ENCODE measurements around the gene ARHGEF38.
"Not testable (repeated sequence)": the region's sequence is repeated elsewhere in the genome, so short reads cannot be mapped to it uniquely, and the experiment has no call there.

ARHGEF38 gene

GRCh38 chr4:105652286-105652888 lies 100.0 kb downstream of the ARHGEF38 start:
- DNase-seq (ENCODE audit: low spot score) = no peak

- no peak for DNase-seq (ENCODE audit: low spot score)
These were observed 104.8 kb downstream of the ARHGEF38 start for GRCh38 chr4:105657117-105657765.

GRCh38 chr4:105659190-105659589 lies 106.8 kb downstream of the ARHGEF38 start:
- no peak for DNase-seq (ENCODE audit: low spot score)

GRCh38 chr4:105661028-105661427 lies 108.6 kb downstream of the ARHGEF38 start:
- no peak for DNase-seq (ENCODE audit: low spot score)

- DNase-seq (ENCODE audit: low spot score) = no peak
These were observed 110.7 kb downstream of the ARHGEF38 start for GRCh38 chr4:105662935-105663675.

GRCh38 chr4:105666693-105667092 lies 114.3 kb downstream of the ARHGEF38 start:
- peak; percentile 39 for DNase-seq (ENCODE audit: low spot score)

GRCh38 chr4:105670684-105671083 lies 118.3 kb downstream of the ARHGEF38 start:
- no peak for DNase-seq (ENCODE audit: low spot score)

GRCh38 chr4:105671301-105671700 lies 118.9 kb downstream of the ARHGEF38 start:
- no peak for DNase-seq (ENCODE audit: low spot score)

GRCh38 chr4:105674011-105674410 lies 121.6 kb downstream of the ARHGEF38 start:
- DNase-seq (ENCODE audit: low spot score) = no peak

GRCh38 chr4:105677709-105678108 lies 125.3 kb downstream of the ARHGEF38 start:
- DNase-seq (ENCODE audit: low spot score) = no peak

- DNase-seq (ENCODE audit: low spot score) = no peak
These were observed 126.8 kb downstream of the ARHGEF38 start for GRCh38 chr4:105679186-105679585.

GRCh38 chr4:105683038-105683437 lies 130.6 kb downstream of the ARHGEF38 start:
- DNase-seq (ENCODE audit: low spot score) = no peak

GRCh38 chr4:105686571-105686970 lies 134.2 kb downstream of the ARHGEF38 start:
- DNase-seq (ENCODE audit: low spot score) = no peak

- not testable (repeated sequence) for DNase-seq (ENCODE audit: low spot score)
These were observed 142.4 kb downstream of the ARHGEF38 start for GRCh38 chr4:105694812-105695211.

GRCh38 chr4:105695832-105696231 lies 143.4 kb downstream of the ARHGEF38 start:
- not testable (repeated sequence) for DNase-seq (ENCODE audit: low spot score)

- no peak for DNase-seq (ENCODE audit: low spot score)
These were observed 146.2 kb downstream of the ARHGEF38 start for GRCh38 chr4:105698607-105699006.

- DNase-seq (ENCODE audit: low spot score) = no peak
These were observed 155.4 kb downstream of the ARHGEF38 start for GRCh38 chr4:105707782-105708180.

- peak; percentile 93 for DNase-seq (ENCODE audit: low spot score)
These were observed 156.0 kb downstream of the ARHGEF38 start, which contains the start of the genes GSTCD and INTS12 for GRCh38 chr4:105708181-105709080. Gene GSTCD, plus strand, starts transcription at chr4:105708784. Its CDS starts 8,830 bp downstream, at chr4:105717614. Gene INTS12, minus strand, starts transcription at chr4:105708689. Its CDS starts 8,684 bp downstream, at chr4:105700005.

GRCh38 chr4:105709081-105709450 lies 156.6 kb downstream of the ARHGEF38 start:
- peak; percentile 61 for DNase-seq (ENCODE audit: low spot score)

GRCh38 chr4:105710012-105710600 lies 157.7 kb downstream of the ARHGEF38 start:
- DNase-seq (ENCODE audit: low spot score) = no peak

GRCh38 chr4:105710678-105711077 lies 158.3 kb downstream of the ARHGEF38 start:
- no peak for DNase-seq (ENCODE audit: low spot score)

- DNase-seq (ENCODE audit: low spot score) = no peak
These were observed 160.3 kb downstream of the ARHGEF38 start for GRCh38 chr4:105712766-105713165.

Measured in NAMALWA (cell line).